Activated naive CD8-positive, alpha-beta T cell treated with anti-CD3 and anti-CD28 coated beads, Interleukin-2, amount 10 ng/mL, durations not matched to agents 7 days and 5 days (primary cell): Measurements from ENCODE around the gene SLC2A2. TPM values are rescaled to one million over a fixed set of nuclear protein-coding genes. Genes with fewer than 3 reads are reported as not detected.

ENCODE experiments used
- ATAC-seq: fragments of 150-1000 bp; cut with Tn5 transposase; one replicate; pipeline ENCODE4 v1.10.0; 2021; ENCODE audit warnings: low read depth, moderate library complexity
- POLR2A ChIA-PET: fragments of 350-600 bp; sonication (Branson Sonifier 250); formaldehyde crosslinking; loops from one replicate; lab custom pipeline; 2021; ENCODE audit warnings: antibody characterized with exemption; lab: Charles Lee
- DNase-seq: peaks from one replicate; pipeline ENCODE4 v3.0.0; 2021
- H3K27ac Mint-ChIP-seq: one replicate; pipeline ENCODE4 v1.8.0; 2022; ENCODE audit warnings: mild to moderate bottlenecking, mixed read lengths
- H3K27me3 Mint-ChIP-seq: one replicate; pipeline ENCODE4 v1.8.0; 2022; ENCODE audit warnings: mild to moderate bottlenecking, moderate library complexity, mixed read lengths
- H3K36me3 Mint-ChIP-seq: one replicate; pipeline ENCODE4 v1.8.0; 2021; ENCODE audit warnings: mild to moderate bottlenecking, mixed read lengths
- H3K4me1 Mint-ChIP-seq: one replicate; pipeline ENCODE4 v1.8.0; 2021; ENCODE audit warnings: mixed read lengths
- H3K4me3 Mint-ChIP-seq: one replicate; pipeline ENCODE4 v1.8.0; 2022; ENCODE audit warnings: mild to moderate bottlenecking, moderate library complexity, mixed read lengths
- H3K9me3 Mint-ChIP-seq: one replicate; pipeline ENCODE4 v1.8.0; 2021; ENCODE audit warnings: mixed read lengths
- total RNA-seq, 2 experiments: library from RNA; stranded (reverse); gene quantifications; one replicate each; pipeline ENCODE4 v1.2.3, GENCODE V29; 2021

SLC2A2 gene
- total RNA-seq, 2 experiments from 2014 or later: not detected

DNA sequence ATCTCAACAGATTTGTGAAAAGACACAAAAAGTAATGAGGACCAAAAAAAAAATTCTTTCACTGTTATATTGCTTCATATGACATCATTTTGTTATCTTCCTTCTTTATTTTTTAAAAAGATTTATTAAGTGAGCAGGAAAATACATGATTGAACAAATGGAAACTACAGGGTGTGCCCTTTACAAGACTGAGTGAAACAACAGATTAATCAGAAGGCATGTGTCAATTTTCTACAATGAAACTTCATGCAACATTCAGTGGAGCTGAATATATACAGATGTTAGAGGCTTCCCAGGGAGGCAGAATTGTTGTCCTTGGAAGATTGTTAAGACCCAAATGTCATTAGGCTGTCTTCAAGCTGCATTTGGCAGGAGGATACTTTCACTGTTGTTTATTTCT is 28.4 kb upstream of the SLC2A2 start:
- POLR2A ChIA-PET: no interaction called here
- H3K36me3 Mint-ChIP-seq: no peaks in the 10 kb centered on the region
- peaks cover 17% of the 10 kb centered on the region for H3K27me3 Mint-ChIP-seq
- H3K4me1 Mint-ChIP-seq: no peaks in the 10 kb centered on the region
- no peak overlapping the region for H3K27ac Mint-ChIP-seq
- no peak overlapping the region for H3K4me3 Mint-ChIP-seq
- DNase-seq (no peak), ATAC-seq (no peak)
- no peaks in the 10 kb centered on the region for H3K9me3 Mint-ChIP-seq

DNA sequence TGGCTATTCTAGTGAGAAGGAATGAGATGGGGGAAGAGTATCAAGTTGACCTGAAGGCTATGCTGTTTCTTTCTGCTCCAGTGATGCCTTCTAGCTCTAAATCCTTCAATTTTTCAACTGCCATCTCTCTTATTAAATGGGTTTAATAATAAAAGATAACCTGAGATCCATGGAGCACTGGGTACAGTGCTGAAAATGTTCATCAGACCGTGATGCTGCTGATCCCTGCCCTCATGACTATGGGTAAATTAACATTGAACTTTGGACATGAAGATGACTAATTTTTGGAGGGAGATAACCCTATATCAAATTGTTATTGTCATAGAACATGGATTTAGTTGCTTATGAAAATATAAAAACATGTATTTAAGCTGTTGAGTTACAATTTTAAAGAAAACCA is 27.7 kb upstream of the SLC2A2 start:
- Mint-ChIP-seq H3K4me1 (no peaks in the 10 kb centered on the region), H3K27ac (no peak overlapping the region), H3K9me3 (no peaks in the 10 kb centered on the region), H3K27me3 (peaks cover 17% of the 10 kb centered on the region), H3K36me3 (no peaks in the 10 kb centered on the region), H3K4me3 (no peak overlapping the region)
- POLR2A ChIA-PET: interaction anchor here (0.6 kb wide), 1 partner anchor 1539 kb away, joined by 5 read pairs; no protein-coding TSS in a partner anchor
- ATAC-seq: no peak
- no peak for DNase-seq

DNA sequence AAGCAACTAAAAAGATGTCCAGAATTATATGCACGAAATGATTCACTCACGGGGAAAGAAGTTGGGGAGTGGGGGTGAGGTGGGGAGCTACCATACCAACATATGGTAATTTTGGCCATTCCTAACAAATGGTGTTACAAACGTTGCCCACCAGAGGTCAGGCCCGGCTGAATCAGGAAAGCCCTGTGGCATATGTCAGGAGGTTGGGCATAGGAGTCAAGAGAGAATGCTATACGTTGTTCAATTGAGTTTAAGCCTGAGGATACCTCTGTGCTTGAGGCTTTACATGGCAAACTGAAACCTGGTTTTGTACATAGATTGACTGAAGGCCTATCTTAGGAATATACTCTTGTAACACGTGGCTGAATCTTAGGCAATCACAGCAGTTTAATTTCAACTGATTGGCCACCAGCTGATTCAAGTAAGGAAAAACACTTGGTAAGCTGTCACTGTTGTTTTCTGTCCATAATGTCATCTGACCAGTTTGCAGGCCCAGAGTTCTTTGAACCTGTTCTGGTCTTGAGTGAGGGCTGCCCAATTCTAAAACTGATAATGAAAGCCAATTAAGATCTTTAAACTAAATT is 23.4 kb upstream of the SLC2A2 start:
- Mint-ChIP-seq H3K27ac (no peak overlapping the region), H3K27me3 (peaks cover 22% of the 10 kb centered on the region), H3K36me3 (no peaks in the 10 kb centered on the region), H3K4me3 (no peak overlapping the region), H3K9me3 (no peaks in the 10 kb centered on the region), H3K4me1 (no peaks in the 10 kb centered on the region)
- peak; percentile 75 for ATAC-seq
- POLR2A ChIA-PET: no interaction called here
- DNase-seq: peak; percentile 47

DNA sequence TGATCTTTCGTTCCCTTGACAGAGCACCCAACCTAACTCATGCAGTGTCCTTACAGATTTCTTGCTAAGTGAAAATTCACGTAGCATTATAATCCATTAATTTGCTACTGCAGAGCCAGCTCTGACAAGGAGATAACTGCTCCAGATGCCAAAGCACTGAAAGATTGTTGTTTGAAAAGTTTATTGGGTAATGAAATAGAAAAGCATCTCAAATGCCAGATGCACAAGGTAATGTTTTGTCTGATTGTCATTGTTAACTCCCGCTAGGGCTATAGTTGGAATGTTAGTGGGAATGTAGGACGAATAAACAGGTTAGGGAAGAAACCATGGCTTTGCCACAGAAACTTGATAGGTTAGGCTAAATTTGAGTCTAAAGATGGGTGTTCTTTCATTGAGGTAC is 20.2 kb upstream of the SLC2A2 start:
- Mint-ChIP-seq H3K27ac (no peak overlapping the region), H3K4me1 (no peaks in the 10 kb centered on the region), H3K36me3 (no peaks in the 10 kb centered on the region), H3K27me3 (peaks cover 17% of the 10 kb centered on the region), H3K4me3 (no peak overlapping the region), H3K9me3 (no peaks in the 10 kb centered on the region)
- DNase-seq (no peak), ATAC-seq (no peak)
- POLR2A ChIA-PET: no interaction called here

DNA sequence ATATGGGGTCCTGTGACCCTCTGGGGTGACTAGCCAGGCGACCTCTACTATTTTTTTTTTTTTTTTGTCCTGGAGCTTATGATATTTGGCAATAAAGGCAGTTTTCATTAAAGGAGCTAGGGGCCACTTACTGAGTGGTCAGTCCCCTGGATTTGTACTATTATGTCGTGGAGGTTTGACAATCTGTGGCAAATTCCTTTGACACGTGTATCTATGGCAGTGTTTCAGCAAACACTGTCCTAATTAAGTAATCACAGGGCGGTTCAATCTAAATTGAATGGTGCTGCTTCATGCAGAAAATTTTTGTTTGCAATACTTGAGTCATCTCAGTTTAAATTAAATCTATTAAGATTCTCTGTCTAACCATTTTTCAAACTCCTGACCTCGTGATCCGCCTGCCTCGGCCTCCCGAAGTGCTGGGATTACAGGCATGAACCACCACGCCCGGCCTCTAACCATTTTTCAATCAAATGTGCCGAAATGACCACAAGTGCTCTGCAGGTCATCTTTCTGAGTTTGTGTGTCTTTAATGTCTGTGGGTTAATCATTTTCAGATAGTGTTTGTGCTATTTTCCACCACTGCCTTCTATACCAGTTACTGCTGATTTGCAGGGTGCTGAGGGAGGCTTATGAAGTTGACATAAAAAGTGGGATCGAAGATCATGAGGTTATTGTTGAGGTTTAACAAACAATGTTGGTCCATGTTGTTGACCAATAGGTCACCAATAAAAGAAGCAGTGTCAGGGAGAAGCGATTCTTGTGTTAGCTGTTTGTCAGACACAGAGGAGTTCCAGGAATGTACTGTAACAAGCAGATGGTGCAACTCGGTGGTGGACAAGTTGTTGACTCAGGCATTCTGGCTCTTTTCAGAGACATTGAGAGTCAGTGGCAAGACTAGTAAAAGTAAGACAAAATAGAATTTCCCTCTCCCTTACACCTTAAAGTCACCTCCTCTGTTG is 18.6 kb upstream of the SLC2A2 start:
- Mint-ChIP-seq H3K36me3 (no peaks in the 10 kb centered on the region), H3K27me3 (peaks cover 12% of the 10 kb centered on the region), H3K27ac (no peak overlapping the region), H3K4me1 (no peaks in the 10 kb centered on the region), H3K9me3 (no peaks in the 10 kb centered on the region), H3K4me3 (no peak overlapping the region)
- POLR2A ChIA-PET: no interaction called here
- no peak for DNase-seq
- no peak for ATAC-seq

DNA sequence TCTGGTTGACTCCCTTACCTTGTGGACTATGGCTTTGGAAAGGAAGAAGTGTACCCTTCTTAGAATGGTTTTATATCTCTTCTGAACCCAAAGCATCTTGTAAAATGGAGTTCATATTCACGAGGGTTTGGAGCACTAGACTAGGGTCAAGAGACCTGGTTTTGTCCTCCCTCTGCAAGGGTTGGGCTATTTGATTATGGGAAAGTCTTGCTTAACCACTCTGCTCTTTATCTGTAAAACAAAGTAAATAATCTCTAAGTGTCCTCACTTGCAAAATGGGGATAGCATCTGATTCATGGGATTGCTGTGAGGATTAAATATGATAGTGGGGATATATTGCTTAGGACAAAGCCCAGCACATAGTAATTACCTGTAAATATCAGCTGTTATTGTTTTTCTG is 17.9 kb upstream of the SLC2A2 start:
- POLR2A ChIA-PET: no interaction called here
- Mint-ChIP-seq H3K27ac (no peak overlapping the region), H3K4me1 (no peaks in the 10 kb centered on the region)

DNA sequence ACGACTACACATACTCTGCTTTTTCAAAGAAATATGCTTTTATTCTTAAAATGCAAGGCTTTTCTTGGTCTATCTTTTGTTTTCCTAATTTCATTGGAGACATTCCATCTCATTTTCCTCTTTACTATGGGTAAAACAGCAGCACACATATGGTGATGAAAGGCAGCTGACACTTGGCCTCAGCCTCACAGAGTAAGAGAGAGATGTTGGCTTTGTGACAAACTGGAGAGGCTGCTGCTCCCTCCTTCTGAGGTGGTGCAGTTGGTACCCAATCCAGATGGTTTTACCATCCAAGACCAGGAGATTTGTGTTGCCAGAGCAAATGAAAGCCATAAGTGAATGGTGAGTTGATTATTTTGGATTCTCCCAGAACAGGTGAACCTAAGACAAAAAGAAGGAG is 13.2 kb upstream of the SLC2A2 start:
- Mint-ChIP-seq H3K27me3 (peaks cover 40% of the 10 kb centered on the region), H3K27ac (no peak overlapping the region), H3K4me1 (no peaks in the 10 kb centered on the region), H3K9me3 (no peaks in the 10 kb centered on the region), H3K4me3 (no peak overlapping the region), H3K36me3 (no peaks in the 10 kb centered on the region)
- ATAC-seq (no peak), DNase-seq (no peak)
- POLR2A ChIA-PET: no interaction called here

More for the DNA sequence above, 17.9 kb upstream of the SLC2A2 start:
- H3K36me3 Mint-ChIP-seq: no peaks in the 10 kb centered on the region
- ATAC-seq: no peak
- no peak for DNase-seq
- H3K9me3 Mint-ChIP-seq: no peaks in the 10 kb centered on the region
- H3K4me3 Mint-ChIP-seq: no peak overlapping the region
- H3K27me3 Mint-ChIP-seq: peaks cover 16% of the 10 kb centered on the region

DNA sequence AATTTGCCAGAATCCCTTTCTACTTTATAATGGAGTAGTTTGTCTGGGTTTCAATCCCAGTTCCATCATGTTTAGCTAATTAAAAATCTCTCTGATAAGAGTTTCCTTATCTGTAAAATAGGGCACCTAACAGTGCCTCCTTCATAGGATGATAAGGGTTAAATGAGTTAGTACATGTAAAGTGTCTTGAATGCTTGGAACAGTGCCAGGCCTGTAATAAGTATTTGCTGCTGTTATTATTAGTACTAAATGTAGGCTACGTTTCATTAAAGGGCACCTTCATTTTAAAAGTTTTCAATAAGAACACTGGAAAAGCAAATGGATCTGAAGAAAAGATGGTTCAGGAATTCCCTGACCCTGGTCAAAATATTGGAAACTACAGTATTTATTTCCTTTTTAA is 11.8 kb upstream of the SLC2A2 start:
- H3K9me3 Mint-ChIP-seq: no peaks in the 10 kb centered on the region
- DNase-seq: no peak
- H3K4me3 Mint-ChIP-seq: no peak overlapping the region
- ATAC-seq: no peak
- no peaks in the 10 kb centered on the region for H3K36me3 Mint-ChIP-seq
- POLR2A ChIA-PET: no interaction called here
- no peaks in the 10 kb centered on the region for H3K4me1 Mint-ChIP-seq
- no peak overlapping the region for H3K27ac Mint-ChIP-seq
- peaks cover 43% of the 10 kb centered on the region for H3K27me3 Mint-ChIP-seq

DNA sequence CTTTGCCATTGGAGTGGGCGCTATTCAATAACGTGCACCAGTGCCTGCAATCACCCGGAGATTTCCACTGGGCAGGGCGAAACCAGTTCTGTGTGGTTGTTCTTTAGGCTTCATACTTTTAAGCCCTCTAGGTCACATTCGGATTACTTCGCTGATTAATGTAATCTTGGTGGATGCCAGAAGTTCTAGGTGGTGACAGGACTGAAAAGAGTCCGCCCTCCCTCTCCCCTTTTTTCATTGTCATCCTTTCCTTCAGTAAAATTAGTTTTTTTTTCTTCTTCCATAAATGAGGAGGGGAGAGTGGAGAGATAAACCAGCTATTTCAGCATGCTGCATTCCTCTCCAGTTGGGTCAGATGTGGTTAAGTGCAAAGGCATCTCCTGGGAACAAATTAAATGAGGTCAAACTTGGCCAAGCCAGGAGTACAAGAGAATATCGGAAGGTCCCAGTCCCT is 2.3 kb upstream of the SLC2A2 start:
- Mint-ChIP-seq H3K9me3 (no peaks in the 10 kb centered on the region), H3K4me3 (no peak overlapping the region), H3K27ac (no peak overlapping the region), H3K27me3 (peaks cover 16% of the 10 kb centered on the region), H3K36me3 (no peaks in the 10 kb centered on the region), H3K4me1 (no peaks in the 10 kb centered on the region)
- DNase-seq (no peak), ATAC-seq (no peak)
- POLR2A ChIA-PET: no interaction called here

DNA sequence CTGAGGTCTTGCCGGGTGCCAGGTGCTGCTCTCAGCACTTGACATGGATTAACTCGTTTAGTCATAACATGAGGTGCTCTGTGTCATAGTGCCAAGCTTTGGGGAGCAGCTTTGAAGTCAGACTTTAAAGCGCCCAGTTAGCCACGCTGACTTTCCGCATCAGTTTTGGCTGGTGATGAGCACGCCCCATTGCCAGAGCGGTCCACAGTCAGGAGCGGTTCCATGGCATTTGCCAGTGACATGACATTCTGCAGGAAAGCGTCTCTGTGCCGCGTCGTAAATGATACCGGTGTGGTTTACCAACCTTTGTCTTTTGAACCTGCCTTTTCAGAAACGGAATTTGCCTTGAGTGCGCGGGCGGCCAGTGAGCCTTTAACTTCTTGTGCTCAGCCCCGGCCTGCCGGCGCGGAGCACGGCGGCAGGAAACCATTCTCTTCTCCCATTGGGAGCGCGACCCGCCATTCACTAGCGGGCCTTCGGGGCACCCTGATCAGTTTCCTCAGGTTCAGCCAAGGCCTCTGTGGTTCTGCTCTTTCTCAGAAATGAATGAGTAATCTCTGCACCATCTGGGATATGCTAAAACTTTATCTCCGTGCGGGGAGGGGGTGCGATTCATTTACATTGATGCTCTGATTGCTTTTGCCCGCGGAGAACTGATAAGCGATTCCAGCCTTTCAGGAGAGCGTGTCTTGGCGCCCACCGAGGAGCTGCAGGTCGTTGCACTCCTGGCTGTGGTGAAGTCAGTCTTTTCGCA is 1.7 kb upstream of the SLC2A2 start:
- H3K4me3 Mint-ChIP-seq: no peak overlapping the region
- POLR2A ChIA-PET: no interaction called here
- ATAC-seq: peak; percentile 95
- peaks cover 16% of the 10 kb centered on the region for H3K27me3 Mint-ChIP-seq
- H3K4me1 Mint-ChIP-seq: no peaks in the 10 kb centered on the region
- DNase-seq: peak; percentile 64
- no peaks in the 10 kb centered on the region for H3K36me3 Mint-ChIP-seq
- H3K9me3 Mint-ChIP-seq: no peaks in the 10 kb centered on the region
- H3K27ac Mint-ChIP-seq: no peak overlapping the region

DNA sequence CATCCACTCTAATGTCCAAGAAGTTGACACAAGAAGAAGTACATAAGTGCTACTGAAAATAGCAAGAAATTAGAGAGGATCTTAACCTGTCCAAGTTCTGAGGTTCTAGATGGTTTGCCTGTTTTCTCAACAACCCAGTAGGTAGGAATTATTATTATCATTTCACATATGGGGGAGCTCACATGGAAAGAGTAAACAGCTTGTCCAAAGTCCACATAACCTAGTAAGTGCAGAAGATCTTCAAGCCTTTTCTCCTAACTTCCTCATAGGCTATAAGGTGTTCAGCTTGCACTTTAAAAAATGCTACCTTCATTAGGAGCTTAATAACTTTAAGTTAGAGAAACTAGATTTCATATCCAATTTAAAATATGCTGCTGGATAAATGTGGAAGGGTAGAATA is 3.0 kb downstream of the SLC2A2 start:
- no peak for ATAC-seq
- no peak for DNase-seq
- Mint-ChIP-seq H3K27ac (no peak overlapping the region), H3K9me3 (no peaks in the 10 kb centered on the region), H3K4me3 (no peak overlapping the region), H3K4me1 (no peaks in the 10 kb centered on the region), H3K27me3 (peaks cover 23% of the 10 kb centered on the region), H3K36me3 (no peaks in the 10 kb centered on the region)
- POLR2A ChIA-PET: no interaction called here

DNA sequence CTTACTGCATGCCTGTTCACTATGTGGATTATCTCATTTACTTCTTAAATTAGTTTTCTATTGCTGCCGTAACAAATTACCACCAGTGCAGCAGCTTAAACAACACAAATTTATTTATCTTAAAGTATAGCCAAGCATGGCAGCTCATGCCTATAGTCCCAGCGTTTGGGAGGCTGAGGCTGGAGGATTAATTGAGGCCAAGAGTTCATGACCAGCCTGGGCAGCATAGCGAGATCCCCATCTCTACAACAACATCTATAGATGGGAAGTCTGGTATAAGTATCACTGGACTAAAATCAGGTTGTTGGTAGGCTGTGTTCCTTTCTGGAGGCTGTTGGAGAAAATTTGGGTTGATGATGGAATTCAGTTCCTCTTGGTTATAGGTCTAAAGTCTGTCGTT is 5.1 kb downstream of the SLC2A2 start:
- POLR2A ChIA-PET: no interaction called here

DNA sequence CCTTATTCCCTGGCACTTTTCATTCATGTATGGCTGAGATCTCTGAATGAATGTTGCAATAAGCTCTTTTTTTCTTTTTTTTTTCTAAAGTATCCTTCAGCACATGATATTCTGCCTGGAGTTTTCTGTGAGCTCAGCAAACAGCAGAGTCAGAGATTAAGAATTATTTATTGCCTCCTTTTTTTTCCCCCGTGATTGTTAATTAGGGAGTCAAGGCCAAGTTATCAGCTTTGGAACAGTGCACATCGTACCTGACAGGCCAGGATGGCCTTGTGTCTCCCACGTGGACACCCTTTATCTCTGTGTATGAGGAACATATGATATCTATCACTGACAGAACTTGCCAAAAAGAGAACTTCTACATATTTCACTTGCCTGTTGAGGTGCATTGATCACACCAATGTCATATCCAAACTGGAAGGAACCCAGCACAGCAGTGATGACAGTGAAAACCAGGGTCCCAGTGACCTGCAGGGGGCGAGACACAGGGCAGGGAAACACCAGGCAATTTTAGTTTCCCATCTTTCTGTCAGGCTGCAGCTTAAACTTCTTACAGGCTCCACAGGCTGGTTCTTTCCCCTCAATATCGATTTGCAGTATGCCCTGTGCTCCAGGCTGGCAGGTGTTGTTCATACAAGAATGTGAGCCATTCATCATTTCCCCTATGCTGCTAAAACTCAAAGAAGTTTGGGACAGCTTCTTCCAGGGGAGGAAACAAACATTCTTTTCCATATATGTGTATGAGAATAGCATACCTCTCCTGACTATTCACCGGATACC is 8.2 kb downstream of the SLC2A2 start:
- Mint-ChIP-seq H3K4me1 (no peaks in the 10 kb centered on the region), H3K9me3 (no peaks in the 10 kb centered on the region), H3K27me3 (peaks cover 13% of the 10 kb centered on the region), H3K4me3 (no peak overlapping the region), H3K36me3 (no peaks in the 10 kb centered on the region), H3K27ac (no peak overlapping the region)
- POLR2A ChIA-PET: no interaction called here
- no peak for DNase-seq
- ATAC-seq: no peak

More for the DNA sequence above, 5.1 kb downstream of the SLC2A2 start:
- Mint-ChIP-seq H3K4me3 (no peak overlapping the region), H3K9me3 (no peaks in the 10 kb centered on the region), H3K27me3 (peaks cover 23% of the 10 kb centered on the region), H3K4me1 (no peaks in the 10 kb centered on the region), H3K27ac (no peak overlapping the region), H3K36me3 (no peaks in the 10 kb centered on the region)
- ATAC-seq: no peak
- no peak for DNase-seq
